ENCODE measurements around the gene STK11. TPM values are rescaled to one million over a fixed set of nuclear protein-coding genes. Genes with fewer than 3 reads are reported as not detected.

The STK11 gene
- total RNA-seq, 4 donors from 2014 or later: 52.5 to 91.2 (median 68.7) TPM

DNA sequence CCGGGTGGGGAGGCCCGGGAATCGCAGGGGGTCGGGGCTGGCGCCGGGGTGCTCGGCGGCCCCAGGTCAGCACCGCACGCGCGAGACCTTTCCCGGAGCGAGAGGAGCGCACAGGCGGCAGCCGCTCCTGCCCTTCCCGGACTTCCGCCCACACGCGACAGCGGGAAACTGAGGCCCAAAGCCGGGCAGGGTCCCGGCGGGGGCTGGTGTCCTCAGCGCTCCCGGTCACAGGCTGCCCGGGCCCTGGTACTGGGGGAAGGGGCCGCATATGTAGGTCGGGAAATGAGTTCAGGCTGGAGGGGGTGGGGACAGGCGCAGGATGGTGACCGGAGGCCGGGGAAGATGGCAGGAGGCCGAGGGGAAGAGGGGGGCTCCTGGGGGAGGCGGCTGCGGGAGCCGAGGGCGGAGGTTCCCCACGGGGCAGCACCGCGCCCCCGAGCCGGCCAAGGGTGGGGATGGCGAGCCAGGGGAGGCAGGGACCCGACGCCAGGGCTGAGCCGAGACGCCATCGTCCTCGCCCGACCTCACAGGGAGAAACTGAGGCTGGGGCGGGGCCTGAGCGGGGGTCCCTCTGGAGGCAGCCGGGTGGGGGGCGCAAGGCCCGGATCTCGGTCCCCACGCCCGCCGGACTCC lies 31.6 kb downstream of the STK11 start:
- TF ChIP-seq EP300 (IDR thresholded peaks at IDR 0.05) (peak in 1 of 2 donors; percentile 11), CTCF (IDR thresholded peaks at IDR 0.05) (peak in 1 of 5 experiments; percentile 1), POLR2A (IDR thresholded peaks at IDR 0.05) (no peak)
- no peak for DNase-seq (ENCODE audit: low spot score in 2 of 2)
- H3K27ac ChIP-seq: peak overlapping the region; percentile 56 to 93 (median 74)
- no peaks in the 10 kb centered on the region for H3K27me3 ChIP-seq
- H3K9me3 ChIP-seq: no peaks in the 10 kb centered on the region
- peaks cover 0 to 13% (median 0%) of the 10 kb centered on the region in 3 donors for H3K36me3 ChIP-seq
- peak overlapping the region; percentile 40 to 67 (median 54) for H3K4me3 ChIP-seq
- WGBS, 2 donors: 1 to 2% methylated on average over 12 to 19 of the region's 60 CpGs
- H3K4me1 ChIP-seq: peaks cover 5 to 74% (median 37%) of the 10 kb centered on the region in 4 donors

- Histone ChIP-seq H3K36me3 (peaks cover 0 to 13% (median 0%) of the 10 kb centered on the region in 3 donors), H3K9me3 (no peaks in the 10 kb centered on the region), H3K4me3 (peak within 1 kb of the TSS; percentile 40 to 67 (median 54)), H3K4me1 (peaks cover 5 to 74% (median 39%) of the 10 kb centered on the region in 4 donors), H3K27me3 (no peaks in the 10 kb centered on the region), H3K27ac (peak within 1 kb of the TSS; percentile 94 to 99 (median 96))
- DNase-seq (ENCODE audit: low spot score in 2 of 2): no peak
- TF ChIP-seq CTCF (IDR thresholded peaks at IDR 0.05): no peak
- peak in 1 of 2 donors; percentile 37 for TF ChIP-seq POLR2A (IDR thresholded peaks at IDR 0.05)
- WGBS, 2 donors: 1% methylated on average over 12 of the region's 87 CpGs; no CpG with 5 or more reads in 1 of the 2 donors
Observed at GRCh38 chr19:1237754-1238368, 32.3 kb downstream of the STK11 start, which contains the start of gene CBARP. Gene CBARP, minus strand, starts transcription at chr19:1238005. Its CDS starts 1,905 bp downstream, at chr19:1236100.

- Histone ChIP-seq H3K36me3 (peaks cover 0 to 13% (median 0%) of the 10 kb centered on the region in 3 donors), H3K27me3 (no peaks in the 10 kb centered on the region), H3K9me3 (no peaks in the 10 kb centered on the region), H3K27ac (peak overlapping the region; percentile 94 to 99 (median 96)), H3K4me1 (peaks cover 5 to 74% (median 37%) of the 10 kb centered on the region in 4 donors), H3K4me3 (peak overlapping the region; percentile 26 to 67 (median 40))
- DNase-seq (ENCODE audit: low spot score in 2 of 2): no peak
- TF ChIP-seq EP300 (IDR thresholded peaks at IDR 0.05): peak in 1 of 2 donors; percentile 33
- no peak for TF ChIP-seq CTCF (IDR thresholded peaks at IDR 0.05)
- 57 to 59% methylated on average over 29 to 31 of the region's 34 CpGs for WGBS, 2 donors
Observed at GRCh38 chr19:1238369-1239303, 33.1 kb downstream of the STK11 start.

- Histone ChIP-seq H3K27ac (peak overlapping the region; percentile 94 to 99 (median 96)), H3K36me3 (peaks cover 0 to 8% (median 0%) of the 10 kb centered on the region in 3 donors), H3K4me1 (peaks cover 5 to 76% (median 43%) of the 10 kb centered on the region in 4 donors), H3K27me3 (no peaks in the 10 kb centered on the region), H3K9me3 (no peaks in the 10 kb centered on the region), H3K4me3 (no peak overlapping the region)
- no peak for TF ChIP-seq EP300 (IDR thresholded peaks at IDR 0.05)
- TF ChIP-seq CTCF (IDR thresholded peaks at IDR 0.05): no peak
- no peak for TF ChIP-seq POLR2A (IDR thresholded peaks at IDR 0.05)
- no peak for DNase-seq (ENCODE audit: low spot score in 2 of 2)
- WGBS, 2 donors: 80 to 82% methylated on average over 11 of the region's 11 CpGs
Observed at GRCh38 chr19:1239420-1239795, 33.8 kb downstream of the STK11 start.
